ENCODE results near the gene SQOR.

Gene SQOR

DNA sequence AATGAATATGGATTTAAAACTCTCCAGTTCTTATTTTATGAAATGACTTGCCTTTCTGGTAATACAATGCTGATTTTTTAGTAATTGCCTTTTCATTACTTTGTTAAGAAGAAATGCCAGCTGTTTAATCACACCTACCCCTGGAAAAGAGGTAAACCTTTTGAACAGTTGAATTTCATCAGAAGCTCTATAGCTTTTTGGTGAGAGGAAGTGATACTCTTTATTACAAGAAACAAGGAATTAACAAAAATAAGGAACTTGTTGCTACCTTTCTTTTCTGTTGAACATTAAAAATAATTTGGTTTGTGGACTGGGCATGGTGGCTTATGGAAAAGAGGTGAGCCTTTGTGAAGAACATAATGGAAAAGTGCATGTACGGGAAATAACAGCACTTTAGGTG lies 28.0 kb upstream of the SQOR start:
- DNase-seq (ENCODE audit: low spot score): no peak
- TF ChIP-seq, protein P1, sequence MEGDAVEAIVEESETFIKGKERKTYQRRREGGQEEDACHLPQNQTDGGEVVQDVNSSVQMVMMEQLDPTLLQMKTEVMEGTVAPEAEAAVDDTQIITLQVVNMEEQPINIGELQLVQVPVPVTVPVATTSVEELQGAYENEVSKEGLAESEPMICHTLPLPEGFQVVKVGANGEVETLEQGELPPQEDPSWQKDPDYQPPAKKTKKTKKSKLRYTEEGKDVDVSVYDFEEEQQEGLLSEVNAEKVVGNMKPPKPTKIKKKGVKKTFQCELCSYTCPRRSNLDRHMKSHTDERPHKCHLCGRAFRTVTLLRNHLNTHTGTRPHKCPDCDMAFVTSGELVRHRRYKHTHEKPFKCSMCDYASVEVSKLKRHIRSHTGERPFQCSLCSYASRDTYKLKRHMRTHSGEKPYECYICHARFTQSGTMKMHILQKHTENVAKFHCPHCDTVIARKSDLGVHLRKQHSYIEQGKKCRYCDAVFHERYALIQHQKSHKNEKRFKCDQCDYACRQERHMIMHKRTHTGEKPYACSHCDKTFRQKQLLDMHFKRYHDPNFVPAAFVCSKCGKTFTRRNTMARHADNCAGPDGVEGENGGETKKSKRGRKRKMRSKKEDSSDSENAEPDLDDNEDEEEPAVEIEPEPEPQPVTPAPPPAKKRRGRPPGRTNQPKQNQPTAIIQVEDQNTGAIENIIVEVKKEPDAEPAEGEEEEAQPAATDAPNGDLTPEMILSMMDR (IDR thresholded peaks at IDR 0.05; ENCODE audit: extremely low read depth, missing control alignments): no peak

DNA sequence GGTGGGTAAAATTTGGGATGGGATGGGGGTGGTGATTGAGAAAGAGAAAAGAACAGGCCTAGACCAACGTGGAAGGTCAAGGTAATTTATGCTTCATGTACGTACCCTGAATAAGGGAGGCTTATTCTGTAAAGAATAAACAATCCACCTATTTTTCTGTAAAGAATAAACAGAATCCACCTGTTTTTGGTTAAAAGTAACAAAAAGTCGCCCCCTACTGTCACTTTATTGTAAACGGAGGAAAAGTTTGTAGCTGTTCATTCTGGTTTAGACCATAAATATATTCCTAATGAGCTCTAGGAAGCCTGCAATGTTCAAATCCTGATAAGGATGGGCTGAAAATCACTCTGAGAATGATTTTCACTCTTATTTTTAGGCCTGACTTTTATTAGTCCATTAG lies 23.5 kb upstream of the SQOR start:
- TF ChIP-seq, protein P1 (IDR thresholded peaks at IDR 0.05; ENCODE audit: extremely low read depth, missing control alignments): peak; percentile 26
- no peak for DNase-seq (ENCODE audit: low spot score)

GRCh38 chr15:45612790-45613415 lies 21.9 kb upstream of the SQOR start:
- no peak for DNase-seq (ENCODE audit: low spot score)
- TF ChIP-seq, protein P1 (IDR thresholded peaks at IDR 0.05; ENCODE audit: extremely low read depth, missing control alignments): no peak

DNA sequence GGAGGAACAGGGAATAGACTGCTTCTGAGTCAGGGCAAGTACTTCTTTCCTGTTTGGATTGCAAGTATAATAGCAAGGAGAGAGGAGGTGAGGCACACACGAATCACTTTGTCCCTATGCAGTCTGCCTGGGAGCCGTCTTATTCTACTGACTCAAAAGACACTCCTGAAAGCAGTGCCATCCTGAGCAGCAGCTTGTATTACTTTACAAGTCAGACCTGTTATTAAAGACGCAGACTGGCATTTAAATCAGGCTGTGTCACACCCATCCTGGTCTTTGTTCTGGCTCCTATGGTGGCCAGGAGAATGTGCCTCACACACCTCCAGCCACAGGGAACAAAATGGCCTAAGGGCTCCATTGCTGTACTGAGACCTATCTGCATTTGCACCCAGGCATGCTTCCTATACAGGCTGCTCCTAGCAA lies 17.9 kb upstream of the SQOR start:
- TF ChIP-seq, protein P1 (IDR thresholded peaks at IDR 0.05; ENCODE audit: extremely low read depth, missing control alignments): no peak
- DNase-seq (ENCODE audit: low spot score): no peak

DNA sequence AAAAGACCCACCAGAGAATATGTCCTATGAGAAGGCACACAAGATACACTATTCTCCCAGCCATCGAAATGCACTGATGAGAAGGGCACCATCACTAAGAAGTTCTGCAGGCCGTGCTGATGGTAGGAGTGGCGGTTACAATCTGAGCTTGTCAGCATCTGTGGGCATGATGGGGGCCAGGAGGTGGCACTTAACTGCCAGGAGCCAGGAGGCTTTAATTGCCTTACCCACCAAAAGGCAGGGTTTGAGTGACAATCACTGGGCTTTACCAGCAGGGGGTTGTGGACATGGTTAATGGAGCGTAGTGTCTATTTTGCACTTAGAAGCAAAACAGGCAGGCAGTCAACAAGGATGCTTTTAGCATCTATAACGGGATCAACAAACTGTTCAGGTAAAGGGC lies 16.0 kb upstream of the SQOR start:
- DNase-seq (ENCODE audit: low spot score): no peak
- TF ChIP-seq, protein P1 (IDR thresholded peaks at IDR 0.05; ENCODE audit: extremely low read depth, missing control alignments): no peak

DNA sequence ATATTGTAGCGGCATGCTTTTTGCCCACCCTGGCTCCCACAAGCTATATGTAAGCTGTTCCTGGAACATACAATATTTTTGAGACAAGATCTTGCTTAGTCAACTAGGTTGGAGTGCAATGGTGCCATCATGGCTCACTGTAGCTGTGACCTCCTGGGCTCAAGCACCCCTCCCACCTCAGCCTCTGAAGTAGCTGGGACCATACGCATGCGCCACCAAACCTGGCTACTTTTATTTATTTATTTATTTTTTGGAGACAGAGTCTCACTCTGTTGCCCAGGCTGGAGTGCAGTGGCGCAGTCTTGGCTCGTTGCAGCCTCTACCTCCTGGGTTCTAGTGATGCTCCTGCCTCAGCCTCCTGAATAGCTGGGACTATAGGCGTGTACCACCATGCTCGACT lies 6.7 kb upstream of the SQOR start:
- TF ChIP-seq, protein P1 (IDR thresholded peaks at IDR 0.05; ENCODE audit: extremely low read depth, missing control alignments): no peak
- no peak for DNase-seq (ENCODE audit: low spot score)

GRCh38 chr15:45630917-45631691 lies 3.7 kb upstream of the SQOR start:
- DNase-seq (ENCODE audit: low spot score): no peak
- TF ChIP-seq, protein P1 (IDR thresholded peaks at IDR 0.05; ENCODE audit: extremely low read depth, missing control alignments): no peak
